HEK293T (cell line): ENCODE results near the gene EGF.

Source experiments
- FOXK2 ChIP-seq: fragments of 450-650 bp; IDR thresholded peaks from 2 replicates; pipeline ENCODE4 v1.6.1; 2016; ENCODE audit warnings: mild to moderate bottlenecking
- FOXM1 ChIP-seq: fragments of 450-650 bp; IDR thresholded peaks from 2 replicates; pipeline ENCODE4 v1.6.1; 2017; ENCODE audit warnings: mild to moderate bottlenecking, borderline replicate concordance
- NFRKB ChIP-seq: fragments of 450-650 bp; IDR thresholded peaks from 2 replicates; pipeline ENCODE4 v1.6.1; 2016; ENCODE audit warnings: mild to moderate bottlenecking, moderate library complexity

- TF ChIP-seq NFRKB (no peak), FOXM1 (no peak), FOXK2 (no peak)
Observed at GRCh38 chr4:110049951-110050925, 137.6 kb downstream of the EGF start.
